DOHH2 (cell line): Measurements from ENCODE around the gene DLG5.

Source experiments
- H3F3A ChIP-seq: fragments of 200-600 bp; sonication (generic), shearing (Covaris generic); 2 replicates; pipeline ENCODE4 v1.6.0; 2016; ENCODE audit warnings: antibody characterized with exemption, mild to moderate bottlenecking; ENCODE audit not compliant: control insufficient read depth, insufficient read depth
- H3K27ac ChIP-seq: fragments of 200-600 bp; sonication (generic); 2 replicates; pipeline ENCODE4 v1.5.1; 2014; ENCODE audit warnings: low read depth, mild to moderate bottlenecking, low read length, moderate library complexity
- H3K27me3 ChIP-seq: fragments of 200-600 bp; sonication (generic); 2 replicates; pipeline ENCODE4 v1.6.1; 2014; ENCODE audit warnings: mild to moderate bottlenecking, low read length, mixed read lengths; ENCODE audit not compliant: control insufficient read depth
- H3K36me3 ChIP-seq: fragments of 200-600 bp; sonication (generic); 2 replicates; pipeline ENCODE4 v1.6.1; 2014; ENCODE audit warnings: mild to moderate bottlenecking, low read length, moderate library complexity, mixed read lengths; ENCODE audit not compliant: control insufficient read depth
- H3K4me1 ChIP-seq: fragments of 200-600 bp; sonication (generic); 2 replicates; pipeline ENCODE4 v1.6.1; 2014; ENCODE audit warnings: mild to moderate bottlenecking, low read length, mixed read lengths; ENCODE audit not compliant: control insufficient read depth
- H3K4me2 ChIP-seq: fragments of 200-600 bp; sonication (generic); 2 replicates; pipeline ENCODE4 v1.6.0; 2014; ENCODE audit warnings: mild to moderate bottlenecking, low read length, moderate library complexity
- H3K4me3 ChIP-seq: fragments of 200-600 bp; sonication (generic); 2 replicates; pipeline ENCODE4 v1.5.1; 2014; ENCODE audit warnings: mild to moderate bottlenecking, low read length, mixed read lengths
- H3K79me2 ChIP-seq: fragments of 200-600 bp; sonication (generic); 2 replicates; pipeline ENCODE4 v1.6.1; 2014; ENCODE audit warnings: mild to moderate bottlenecking, low read length, mixed read lengths; ENCODE audit not compliant: control insufficient read depth
- H3K9me2 ChIP-seq: fragments of 200-600 bp; sonication (generic); replicated peaks from 2 replicates; pipeline ENCODE4 v1.6.1; 2014; ENCODE audit warnings: mild to moderate bottlenecking, low read length, mixed read lengths; ENCODE audit not compliant: control insufficient read depth
- H3K9me3 ChIP-seq: fragments of 200-600 bp; sonication (generic); 2 replicates; pipeline ENCODE4 v1.6.1; 2014; ENCODE audit warnings: antibody characterized with exemption, low read length, mixed read lengths; ENCODE audit not compliant: control insufficient read depth, insufficient read depth
- H4K20me1 ChIP-seq: fragments of 200-600 bp; sonication (generic); 2 replicates; pipeline ENCODE4 v1.6.0; 2014; ENCODE audit warnings: low read depth, mild to moderate bottlenecking, antibody characterized with exemption, low read length, moderate library complexity; ENCODE audit not compliant: control insufficient read depth, insufficient read depth
- CTCF ChIP-seq: fragments of 200-600 bp; sonication (generic); IDR thresholded peaks from one replicate; pipeline ENCODE4 v1.5.1; 2014; ENCODE audit warnings: antibody characterized with exemption, mild to moderate bottlenecking, low read depth, low read length; ENCODE audit not compliant: poor library complexity, severe bottlenecking
- EZH2phosphoT487 ChIP-seq: fragments of 200-600 bp; sonication (generic); IDR thresholded peaks from 2 replicates; pipeline ENCODE4 v1.6.1; 2017; ENCODE audit warnings: borderline replicate concordance, mild to moderate bottlenecking, antibody characterized with exemption, low read length, moderate library complexity, mixed read lengths

The DLG5 gene

GRCh38 chr10:77827366-77827765 is 99.2 kb downstream of the DLG5 start:
- no peak overlapping the region for H3K27ac ChIP-seq
- no peak for TF ChIP-seq EZH2phosphoT487
- TF ChIP-seq CTCF = no peak
- no peak overlapping the region for H3K4me2 ChIP-seq
- H3K4me3 ChIP-seq = no peak overlapping the region
- no peaks in the 10 kb centered on the region for H4K20me1 ChIP-seq
- no peaks in the 10 kb centered on the region for H3K79me2 ChIP-seq
- H3K9me3 ChIP-seq = no peaks in the 10 kb centered on the region
- H3K9me2 ChIP-seq = no peaks in the 10 kb centered on the region
- no peaks in the 10 kb centered on the region for H3K36me3 ChIP-seq
- H3F3A ChIP-seq = no peaks in the 10 kb centered on the region
- H3K27me3 ChIP-seq = no peaks in the 10 kb centered on the region
- H3K4me1 ChIP-seq = no peaks in the 10 kb centered on the region

GRCh38 chr10:77825965-77826364 is 100.6 kb downstream of the DLG5 start:
- H3K36me3 ChIP-seq = no peaks in the 10 kb centered on the region
- no peaks in the 10 kb centered on the region for H3K9me2 ChIP-seq
- H3K27me3 ChIP-seq = no peaks in the 10 kb centered on the region
- no peaks in the 10 kb centered on the region for H3F3A ChIP-seq
- H3K4me2 ChIP-seq = no peak overlapping the region
- TF ChIP-seq CTCF = no peak
- no peak for TF ChIP-seq EZH2phosphoT487
- no peaks in the 10 kb centered on the region for H3K4me1 ChIP-seq
- no peak overlapping the region for H3K4me3 ChIP-seq
- no peaks in the 10 kb centered on the region for H3K79me2 ChIP-seq
- H3K9me3 ChIP-seq = no peaks in the 10 kb centered on the region
- H3K27ac ChIP-seq = no peak overlapping the region
- no peaks in the 10 kb centered on the region for H4K20me1 ChIP-seq

- no peak overlapping the region for H3K27ac ChIP-seq
- TF ChIP-seq CTCF = no peak
- TF ChIP-seq EZH2phosphoT487 = no peak
- H3K4me3 ChIP-seq = no peak overlapping the region
- no peaks in the 10 kb centered on the region for H3K9me2 ChIP-seq
- no peaks in the 10 kb centered on the region for H3K79me2 ChIP-seq
- H3K4me2 ChIP-seq = no peak overlapping the region
- no peaks in the 10 kb centered on the region for H3F3A ChIP-seq
- no peaks in the 10 kb centered on the region for H3K4me1 ChIP-seq
- H4K20me1 ChIP-seq = no peaks in the 10 kb centered on the region
- no peaks in the 10 kb centered on the region for H3K9me3 ChIP-seq
- no peaks in the 10 kb centered on the region for H3K36me3 ChIP-seq
- H3K27me3 ChIP-seq = no peaks in the 10 kb centered on the region
Observed at GRCh38 chr10:77824908-77825307, 101.6 kb downstream of the DLG5 start.
